IMR-90 (cell line): ENCODE results near the gene CDC42EP1. TPM values are rescaled to one million over a fixed set of nuclear protein-coding genes. Genes with fewer than 3 reads are reported as not detected.

Experiments
- ATAC-seq: fragments of 200-7000 bp; cut with Tn5 transposase; 2 replicates; pipeline ENCODE4 v1.9.1; 2020; ENCODE audit warnings: low read depth, mild to moderate bottlenecking, moderate library complexity
- BruUV-seq: library from RNA; stranded (reverse); fragments of 400-500 nt; replicated peaks from 2 replicates; lab custom pipeline; 2021; lab: Mats Ljungman, UMichigan
- CTCF ChIA-PET: fragments of 300-600 bp; formaldehyde crosslinking; extraction: SDS; loops from one replicate; lab custom pipeline; 2021; ENCODE audit warnings: antibody characterized with exemption; lab: Yijun Ruan, JAX
- POLR2A ChIA-PET: fragments of 300-600 bp; sonication (Branson Sonifier 250); formaldehyde crosslinking; loops from one replicate; lab custom pipeline; 2022; ENCODE audit warnings: antibody characterized with exemption; ENCODE audit not compliant: unreplicated experiment; lab: Charles Lee
- DNase-seq: peaks from one replicate; pipeline ENCODE4 v3.0.0; 2013
- H2AFZ ChIP-seq: replicated peaks from 2 replicates; pipeline ENCODE3; 2013; ENCODE audit warnings: low read length, mild to moderate bottlenecking; ENCODE audit not compliant: poor library complexity
- H2AK5ac ChIP-seq: 2 replicates; pipeline ENCODE4 v1.6.1; 2013; ENCODE audit warnings: low read depth, low read length, inconsistent platforms
- H2AK9ac ChIP-seq: replicated peaks from 2 replicates; pipeline ENCODE3; 2013; ENCODE audit warnings: mild to moderate bottlenecking, low read depth, low read length, moderate library complexity; ENCODE audit not compliant: poor library complexity
- H2BK120ac ChIP-seq: 2 replicates; pipeline ENCODE4 v1.6.1; 2013; ENCODE audit warnings: low read depth, low read length, inconsistent platforms
- H2BK15ac ChIP-seq: 3 replicates; pipeline ENCODE4 v1.6.1; 2013; ENCODE audit warnings: low read depth, low read length, inconsistent platforms
- H2BK20ac ChIP-seq: 2 replicates; pipeline ENCODE4 v1.6.1; 2013; ENCODE audit warnings: low read depth, mild to moderate bottlenecking, inconsistent platforms, low read length, moderate library complexity
- H2BK5ac ChIP-seq: 2 replicates; pipeline ENCODE4 v1.6.1; 2013; ENCODE audit warnings: mild to moderate bottlenecking, low read depth, low read length, inconsistent platforms; ENCODE audit not compliant: poor library complexity, severe bottlenecking
- H3K14ac ChIP-seq: replicated peaks from 2 replicates; pipeline ENCODE4 v1.6.1; 2013; ENCODE audit warnings: low read depth, low read length, inconsistent platforms
- H3K18ac ChIP-seq: 2 replicates; pipeline ENCODE4 v1.6.1; 2013; ENCODE audit warnings: low read depth, low read length, control low read depth
- H3K23ac ChIP-seq: 2 replicates; pipeline ENCODE4 v1.6.1; 2013; ENCODE audit warnings: low read depth, low read length, inconsistent platforms
- H3K27ac ChIP-seq: 2 replicates; pipeline ENCODE4 v1.5.1; 2013; ENCODE audit warnings: mild to moderate bottlenecking, control low read depth, low read length; ENCODE audit not compliant: insufficient read depth
- H3K27me3 ChIP-seq: 2 replicates; pipeline ENCODE4 v1.6.1; 2013; ENCODE audit warnings: low read length; ENCODE audit not compliant: control insufficient read depth, insufficient read depth
- H3K36me3 ChIP-seq: 2 replicates; pipeline ENCODE4 v1.6.1; 2013; ENCODE audit warnings: low read length, mixed read lengths; ENCODE audit not compliant: control insufficient read depth, insufficient read depth
- H3K4ac ChIP-seq: 2 replicates; pipeline ENCODE4 v1.6.1; 2013; ENCODE audit warnings: low read depth, low read length, inconsistent platforms
- H3K4me1 ChIP-seq: 2 replicates; pipeline ENCODE4 v1.6.1; 2013; ENCODE audit warnings: low read length, mixed read lengths; ENCODE audit not compliant: control insufficient read depth, insufficient read depth
- H3K4me2 ChIP-seq: 2 replicates; pipeline ENCODE4 v1.6.1; 2013; ENCODE audit warnings: low read depth, mild to moderate bottlenecking, control low read depth, low read length, moderate library complexity
- H3K4me3 ChIP-seq: 2 replicates; pipeline ENCODE4 v1.5.1; 2013; ENCODE audit warnings: low read depth, mild to moderate bottlenecking, control low read depth, low read length, moderate library complexity; ENCODE audit not compliant: insufficient read depth
- H3K56ac ChIP-seq: 2 replicates; pipeline ENCODE4 v1.6.1; 2013; ENCODE audit warnings: low read length, inconsistent platforms; ENCODE audit not compliant: insufficient read depth; ENCODE audit errors: extremely low read depth
- H3K79me1 ChIP-seq, 2 experiments: 2 replicates each; pipeline ENCODE4 v1.6.1; 2013; ENCODE audit warnings: low read length in 2 of 2, inconsistent platforms in 1 of 2, low read depth in 1 of 2
- H3K9ac ChIP-seq: 2 replicates; pipeline ENCODE4 v1.6.1; 2013; ENCODE audit warnings: low read depth, low read length, control low read depth
- H3K9me1 ChIP-seq: 2 replicates; pipeline ENCODE4 v1.6.1; 2013; ENCODE audit warnings: low read length, inconsistent platforms; ENCODE audit not compliant: insufficient read depth
- H3K9me3 ChIP-seq: 2 replicates; pipeline ENCODE4 v1.6.1; 2013; ENCODE audit warnings: low read length; ENCODE audit not compliant: control insufficient read depth, insufficient read depth
- H4K20me1 ChIP-seq: 2 replicates; pipeline ENCODE4 v1.6.1; 2013; ENCODE audit warnings: low read length, inconsistent platforms; ENCODE audit not compliant: insufficient read depth
- H4K5ac ChIP-seq: 2 replicates; pipeline ENCODE4 v1.6.1; 2013; ENCODE audit warnings: mild to moderate bottlenecking, low read depth, low read length, control low read depth
- H4K8ac ChIP-seq, 2 experiments: 2 replicates each; pipeline ENCODE4 v1.6.1; 2013; ENCODE audit warnings: low read depth in 2 of 2, low read length in 2 of 2, control low read depth in 1 of 2, inconsistent platforms in 1 of 2
- H4K91ac ChIP-seq: 2 replicates; pipeline ENCODE4 v1.6.1; 2013; ENCODE audit warnings: low read depth, low read length, inconsistent platforms; ENCODE audit not compliant: insufficient read depth
- BHLHE40 ChIP-seq: fragments of 150-350 bp; IDR thresholded peaks from 2 replicates; pipeline ENCODE4 v1.6.1; 2016; ENCODE audit warnings: mild to moderate bottlenecking, low read depth, low read length
- FOS ChIP-seq: fragments of 150-350 bp; IDR thresholded peaks from 2 replicates; pipeline ENCODE4 v1.6.1; 2016; ENCODE audit warnings: low read depth, low read length
- MAFK ChIP-seq: IDR thresholded peaks from 2 replicates; pipeline ENCODE4 v1.6.1; 2012; ENCODE audit warnings: low read depth, low read length, improper control_type of control experiment
- MXI1 ChIP-seq: IDR thresholded peaks from 2 replicates; pipeline ENCODE4 v1.6.1; 2012; ENCODE audit warnings: low read depth, mild to moderate bottlenecking, low read length, moderate library complexity, borderline replicate concordance
- NFE2L2 ChIP-seq: fragments of 150-350 bp; IDR thresholded peaks from 2 replicates; pipeline ENCODE4 v1.6.1; 2016; ENCODE audit warnings: low read depth, mild to moderate bottlenecking, low read length
- POLR2A ChIP-seq: IDR thresholded peaks from 2 replicates; pipeline ENCODE4 v1.6.1; 2012; ENCODE audit warnings: mild to moderate bottlenecking, low read depth, low read length
- RAD21 ChIP-seq: IDR thresholded peaks from 2 replicates; pipeline ENCODE4 v1.6.1; 2012; ENCODE audit warnings: low read length, improper control_type of control experiment
- RCOR1 ChIP-seq: IDR thresholded peaks from 2 replicates; pipeline ENCODE4 v1.6.1; 2012; ENCODE audit warnings: mild to moderate bottlenecking, low read length, improper control_type of control experiment; ENCODE audit not compliant: insufficient replicate concordance
- RFX5 ChIP-seq: IDR thresholded peaks from 2 replicates; pipeline ENCODE4 v1.8.0; 2012; ENCODE audit warnings: low read depth, mild to moderate bottlenecking, low read length, moderate library complexity
- WGBS, 2 experiments: methylation state at CpG; one replicate each; pipeline versions ENCODE4 v1.1.5 to v1.1.7; 2013; ENCODE audit warnings: missing lambda C conversion rate in 2 of 2; ENCODE audit not compliant: insufficient read length in 1 of 2; ENCODE audit errors: extremely low coverage in 2 of 2; 5-methylcytosine and 5-hydroxymethylcytosine counted together
- dilution Hi-C: fragments of 300-500 bp; cut with HindIII; formaldehyde crosslinking; loops from one replicate; pipeline ENCODE4 v1.14.3; 2018; ENCODE audit warnings: low sequenced_read_pairs; ENCODE audit not compliant: unreplicated experiment
- in situ Hi-C: fragments of 300-500 bp; cut with MboI; formaldehyde crosslinking; loops from 3 replicates; pipeline ENCODE4 v1.14.3; 2019; ENCODE audit warnings: low sequenced_read_pairs, inconsistent platforms, mixed read lengths
- intact Hi-C: fragments of 100-400 bp; cut with micrococcal nuclease; formaldehyde crosslinking; loops from 2 replicates; pipeline ENCODE4 v1.10.0; 2022
- polyA plus RNA-seq, 3 experiments: library from polyadenylated mRNA; depleted of rRNA; stranded (reverse); fragments of >200 nt; gene quantifications; 2 replicates each; pipeline ENCODE4 v1.2.3, GENCODE V29; 2012; ENCODE audit warnings: low replicate concordance in 1 of 3
- total RNA-seq: library from RNA; depleted of rRNA; stranded (reverse); fragments of >200 nt; gene quantifications from 2 replicates; pipeline ENCODE4 v1.2.3, GENCODE V29; 2012
- TF ChIP-seq, protein P1 (sequence below): fragments of 150-350 bp; IDR thresholded peaks from 2 replicates; pipeline ENCODE4 v1.6.1; 2017; ENCODE audit warnings: mild to moderate bottlenecking, antibody characterized with exemption, low read length, low read depth
- TF ChIP-seq, protein P2 (sequence below): fragments of 150-350 bp; IDR thresholded peaks from 2 replicates; pipeline ENCODE4 v1.6.1; 2016; ENCODE audit warnings: low read depth, mild to moderate bottlenecking, low read length, moderate library complexity, borderline replicate concordance

The CDC42EP1 gene
- total and polyA plus RNA-seq, 2 of the 4 experiments (the other 2 are of a cell fraction): 4.7 to 47.3 TPM

GRCh38 chr22:37551981-37552380 is 8.3 kb upstream of the CDC42EP1 start:
- Histone ChIP-seq H3K36me3 (no peaks in the 10 kb centered on the region), H3K9me3 (no peaks in the 10 kb centered on the region), H2BK5ac (peak overlapping the region; percentile 15), H3K4me2 (no peak overlapping the region), H2BK20ac (peak overlapping the region; percentile 77), H3K4ac (peak overlapping the region; percentile 92), H2AK5ac (peak overlapping the region; percentile 95), H4K91ac (peak overlapping the region; percentile 93), H3K79me1 (peaks cover 0 to 11% of the 10 kb centered on the region in 2 experiments; a peak in 2 of 4 replicates), H4K5ac (peak overlapping the region; percentile 74; the same call in 1 of the 2 replicates), H4K8ac (peak overlapping the region; percentile 74 to 91; a peak in 3 of 4 replicates), H2BK120ac (peak overlapping the region; percentile 83), H3K4me3 (no peak overlapping the region), H3K27me3 (no peaks in the 10 kb centered on the region), H3K23ac (peak overlapping the region; percentile 1; the same call in 1 of the 2 replicates), H3K56ac (no peak overlapping the region), H3K9ac (peak overlapping the region; percentile 55), H3K18ac (peak overlapping the region; percentile 59; the same call in 1 of the 2 replicates), H2AK9ac (peak overlapping the region; percentile 96), H2BK15ac (peak overlapping the region; percentile 94; the same call in 2 of the 3 replicates), H3K14ac (peak overlapping the region; percentile 82), H3K27ac (peak overlapping the region; percentile 78), H4K20me1 (no peaks in the 10 kb centered on the region), H3K4me1 (peaks cover 23% of the 10 kb centered on the region), H3K9me1 (peaks cover 19% of the 10 kb centered on the region), H2AFZ (peak overlapping the region; percentile 93)
- DNase-seq: no peak
- intact Hi-C loops: no loop called here
- TF ChIP-seq, protein P1, sequence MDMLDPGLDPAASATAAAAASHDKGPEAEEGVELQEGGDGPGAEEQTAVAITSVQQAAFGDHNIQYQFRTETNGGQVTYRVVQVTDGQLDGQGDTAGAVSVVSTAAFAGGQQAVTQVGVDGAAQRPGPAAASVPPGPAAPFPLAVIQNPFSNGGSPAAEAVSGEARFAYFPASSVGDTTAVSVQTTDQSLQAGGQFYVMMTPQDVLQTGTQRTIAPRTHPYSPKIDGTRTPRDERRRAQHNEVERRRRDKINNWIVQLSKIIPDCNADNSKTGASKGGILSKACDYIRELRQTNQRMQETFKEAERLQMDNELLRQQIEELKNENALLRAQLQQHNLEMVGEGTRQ: no peak
- no peak for TF ChIP-seq RFX5
- TF ChIP-seq POLR2A: no peak
- TF ChIP-seq MXI1: no peak
- TF ChIP-seq RCOR1: no peak
- TF ChIP-seq RAD21: no peak
- no peak for TF ChIP-seq MAFK
- no peak for TF ChIP-seq NFE2L2
- TF ChIP-seq FOS: no peak
- no peak for TF ChIP-seq BHLHE40
- TF ChIP-seq, protein P2, sequence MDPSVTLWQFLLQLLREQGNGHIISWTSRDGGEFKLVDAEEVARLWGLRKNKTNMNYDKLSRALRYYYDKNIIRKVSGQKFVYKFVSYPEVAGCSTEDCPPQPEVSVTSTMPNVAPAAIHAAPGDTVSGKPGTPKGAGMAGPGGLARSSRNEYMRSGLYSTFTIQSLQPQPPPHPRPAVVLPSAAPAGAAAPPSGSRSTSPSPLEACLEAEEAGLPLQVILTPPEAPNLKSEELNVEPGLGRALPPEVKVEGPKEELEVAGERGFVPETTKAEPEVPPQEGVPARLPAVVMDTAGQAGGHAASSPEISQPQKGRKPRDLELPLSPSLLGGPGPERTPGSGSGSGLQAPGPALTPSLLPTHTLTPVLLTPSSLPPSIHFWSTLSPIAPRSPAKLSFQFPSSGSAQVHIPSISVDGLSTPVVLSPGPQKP: no peak
- no peak for ATAC-seq
- no TSS peak for BruUV-seq
- in situ Hi-C loops: no loop called here
- CTCF ChIA-PET: interaction anchor here (1.4 kb wide), 1 partner anchor 40 kb away, joined by 5 read pairs; no protein-coding TSS in a partner anchor
- dilution Hi-C loops: no loop called here
- whole genome bisulfite sequencing, 2 experiments: 0% methylated on average over 1 of the region's 6 CpGs; no CpG with 5 or more reads in 1 of the 2 experiments
- POLR2A ChIA-PET: interaction anchor here (0.9 kb wide), 1 partner anchor 10 kb away, joined by 5 read pairs; no protein-coding TSS in a partner anchor
